ENCODE measurements around the gene LGALS12.

LGALS12 gene

DNA sequence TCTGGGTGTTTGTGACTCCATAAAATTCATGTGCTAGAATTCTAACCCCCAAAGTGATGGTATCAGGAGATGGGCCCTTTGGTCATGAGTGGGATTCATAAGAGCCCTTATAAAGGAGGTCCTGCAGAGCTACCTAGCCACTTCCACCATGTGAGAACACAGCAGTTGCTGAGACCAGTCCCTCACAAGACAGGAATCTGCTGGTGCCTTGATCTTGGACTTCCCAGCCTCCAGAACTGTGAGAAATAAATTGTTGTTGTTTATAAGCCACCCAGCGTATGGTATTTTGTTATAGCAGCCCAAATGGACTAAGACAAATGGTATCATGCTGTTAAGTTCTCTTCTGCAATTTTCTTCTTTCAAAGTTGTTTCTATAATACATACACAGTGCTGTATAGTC lies 13.4 kb upstream of the LGALS12 start:
- Histone ChIP-seq H3K9me3 (ENCODE audit: insufficient read depth, low read length, severe bottlenecking) (no peaks in the 10 kb centered on the region), H3K4me2 (ENCODE audit: insufficient read depth, low read length) (no peak overlapping the region), H4K20me1 (ENCODE audit: insufficient read depth, low read length) (no peaks in the 10 kb centered on the region), H3K9ac (ENCODE audit: low read depth, low read length) (no peak overlapping the region), H3K4me1 (ENCODE audit: insufficient read depth, low read length) (no peaks in the 10 kb centered on the region), H3K4me3 (ENCODE audit: low read depth in 1 of 2, low read length in 2 of 2) (no peak overlapping the region), H3K27me3 (ENCODE audit: insufficient read depth, low read length, poor library complexity) (peaks cover 37% of the 10 kb centered on the region), H2AFZ (ENCODE audit: low read depth, low read length) (no peak overlapping the region), H3K79me2 (ENCODE audit: insufficient read depth, low read length) (no peaks in the 10 kb centered on the region), H3K27ac (ENCODE audit: low read length) (no peak overlapping the region), H3K36me3 (ENCODE audit: insufficient read depth, low read length) (no peaks in the 10 kb centered on the region)
- ATAC-seq (ENCODE audit: insufficient read depth, low read depth), result no peak
- no peak for TF ChIP-seq EZH2 (IDR thresholded peaks at IDR 0.05; ENCODE audit: borderline replicate concordance, low read depth, low read length, severe bottlenecking)
- TF ChIP-seq, protein P1, sequence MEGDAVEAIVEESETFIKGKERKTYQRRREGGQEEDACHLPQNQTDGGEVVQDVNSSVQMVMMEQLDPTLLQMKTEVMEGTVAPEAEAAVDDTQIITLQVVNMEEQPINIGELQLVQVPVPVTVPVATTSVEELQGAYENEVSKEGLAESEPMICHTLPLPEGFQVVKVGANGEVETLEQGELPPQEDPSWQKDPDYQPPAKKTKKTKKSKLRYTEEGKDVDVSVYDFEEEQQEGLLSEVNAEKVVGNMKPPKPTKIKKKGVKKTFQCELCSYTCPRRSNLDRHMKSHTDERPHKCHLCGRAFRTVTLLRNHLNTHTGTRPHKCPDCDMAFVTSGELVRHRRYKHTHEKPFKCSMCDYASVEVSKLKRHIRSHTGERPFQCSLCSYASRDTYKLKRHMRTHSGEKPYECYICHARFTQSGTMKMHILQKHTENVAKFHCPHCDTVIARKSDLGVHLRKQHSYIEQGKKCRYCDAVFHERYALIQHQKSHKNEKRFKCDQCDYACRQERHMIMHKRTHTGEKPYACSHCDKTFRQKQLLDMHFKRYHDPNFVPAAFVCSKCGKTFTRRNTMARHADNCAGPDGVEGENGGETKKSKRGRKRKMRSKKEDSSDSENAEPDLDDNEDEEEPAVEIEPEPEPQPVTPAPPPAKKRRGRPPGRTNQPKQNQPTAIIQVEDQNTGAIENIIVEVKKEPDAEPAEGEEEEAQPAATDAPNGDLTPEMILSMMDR (IDR thresholded peaks at IDR 0.05; ENCODE audit: borderline replicate concordance, extremely low read depth, low read length, poor library complexity, severe bottlenecking), result no peak
- DNase-seq, result no peak

DNA sequence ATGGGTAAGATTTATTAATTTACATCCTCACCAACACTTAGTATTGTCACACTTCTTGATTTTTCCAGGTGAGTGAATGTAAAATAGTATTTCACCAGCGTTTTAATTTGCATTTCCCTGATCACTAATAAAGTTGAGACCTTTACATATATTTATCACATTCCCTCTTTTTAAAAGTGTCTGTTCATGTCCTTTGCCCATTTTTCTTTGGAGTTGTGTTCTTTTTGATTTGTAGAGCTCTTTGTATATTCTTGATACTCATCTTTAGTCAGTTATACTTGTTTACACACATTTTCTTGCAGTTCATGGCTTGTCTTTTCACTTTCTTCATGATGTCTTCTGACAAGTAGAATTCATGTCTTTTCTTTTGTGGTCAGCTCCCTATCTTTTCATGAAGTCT lies 12.8 kb upstream of the LGALS12 start:
- Histone ChIP-seq H3K4me3 (ENCODE audit: low read depth in 1 of 2, low read length in 2 of 2) (no peak overlapping the region), H3K36me3 (ENCODE audit: insufficient read depth, low read length) (no peaks in the 10 kb centered on the region), H3K9me3 (ENCODE audit: insufficient read depth, low read length, severe bottlenecking) (no peaks in the 10 kb centered on the region), H3K27ac (ENCODE audit: low read length) (no peak overlapping the region), H3K4me1 (ENCODE audit: insufficient read depth, low read length) (no peaks in the 10 kb centered on the region), H2AFZ (ENCODE audit: low read depth, low read length) (no peak overlapping the region), H3K79me2 (ENCODE audit: insufficient read depth, low read length) (no peaks in the 10 kb centered on the region), H3K9ac (ENCODE audit: low read depth, low read length) (no peak overlapping the region), H3K4me2 (ENCODE audit: insufficient read depth, low read length) (no peak overlapping the region), H3K27me3 (ENCODE audit: insufficient read depth, low read length, poor library complexity) (peaks cover 37% of the 10 kb centered on the region), H4K20me1 (ENCODE audit: insufficient read depth, low read length) (no peaks in the 10 kb centered on the region)
- no peak for DNase-seq
- no peak for TF ChIP-seq EZH2 (IDR thresholded peaks at IDR 0.05; ENCODE audit: borderline replicate concordance, low read depth, low read length, severe bottlenecking)
- TF ChIP-seq, protein P1 (IDR thresholded peaks at IDR 0.05; ENCODE audit: borderline replicate concordance, extremely low read depth, low read length, poor library complexity, severe bottlenecking), result no peak
- no peak for ATAC-seq (ENCODE audit: insufficient read depth, low read depth)

DNA sequence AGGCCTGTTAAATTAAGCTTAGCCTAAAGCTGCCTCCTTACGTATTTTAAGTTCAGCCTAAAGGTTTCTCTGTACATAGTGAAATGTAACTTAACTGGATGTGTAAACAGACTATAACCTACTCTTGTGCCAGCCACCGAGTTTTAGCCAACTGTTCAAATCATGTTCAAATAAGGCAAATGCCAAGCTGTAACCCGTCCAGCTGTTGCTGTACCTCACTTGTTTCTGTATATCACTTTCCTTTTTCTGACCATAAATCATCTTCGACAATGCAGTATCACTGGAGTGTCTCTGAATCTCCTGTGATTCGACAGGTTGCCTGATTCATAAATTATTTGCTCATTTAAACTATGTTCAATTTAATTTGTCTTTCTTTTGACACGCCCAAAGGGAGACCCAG lies 10.9 kb upstream of the LGALS12 start:
- Histone ChIP-seq H2AFZ (ENCODE audit: low read depth, low read length) (no peak overlapping the region), H3K9me3 (ENCODE audit: insufficient read depth, low read length, severe bottlenecking) (peaks cover 2% of the 10 kb centered on the region), H3K9ac (ENCODE audit: low read depth, low read length) (no peak overlapping the region), H3K4me2 (ENCODE audit: insufficient read depth, low read length) (no peak overlapping the region), H3K27ac (ENCODE audit: low read length) (no peak overlapping the region), H3K79me2 (ENCODE audit: insufficient read depth, low read length) (no peaks in the 10 kb centered on the region), H3K4me3 (ENCODE audit: low read depth in 1 of 2, low read length in 2 of 2) (no peak overlapping the region), H3K36me3 (ENCODE audit: insufficient read depth, low read length) (no peaks in the 10 kb centered on the region), H3K27me3 (ENCODE audit: insufficient read depth, low read length, poor library complexity) (peaks cover 25% of the 10 kb centered on the region), H3K4me1 (ENCODE audit: insufficient read depth, low read length) (no peaks in the 10 kb centered on the region), H4K20me1 (ENCODE audit: insufficient read depth, low read length) (no peaks in the 10 kb centered on the region)
- DNase-seq, result no peak
- no peak for ATAC-seq (ENCODE audit: insufficient read depth, low read depth)
- TF ChIP-seq, protein P1 (IDR thresholded peaks at IDR 0.05; ENCODE audit: borderline replicate concordance, extremely low read depth, low read length, poor library complexity, severe bottlenecking), result no peak
- TF ChIP-seq EZH2 (IDR thresholded peaks at IDR 0.05; ENCODE audit: borderline replicate concordance, low read depth, low read length, severe bottlenecking), result no peak

DNA sequence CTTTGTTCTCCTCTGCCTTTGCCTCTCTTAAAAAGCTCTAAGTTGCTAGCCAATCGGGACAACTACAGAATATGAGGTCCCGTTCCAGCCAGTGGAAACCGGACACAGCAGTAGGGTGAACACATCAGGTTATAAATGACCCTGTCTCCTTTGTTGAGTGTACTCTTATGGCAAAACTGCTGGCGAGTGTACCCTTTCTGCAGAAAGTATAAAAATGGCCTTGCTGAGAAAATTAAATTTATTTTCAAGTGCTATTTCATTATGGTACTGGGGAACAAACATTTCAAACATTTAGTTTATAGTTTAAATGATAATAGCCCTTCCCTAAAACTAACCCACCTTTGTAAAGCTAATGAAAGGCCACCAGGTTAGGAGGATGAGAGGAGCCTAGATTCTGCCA lies 6.0 kb upstream of the LGALS12 start:
- no peaks in the 10 kb centered on the region for H3K27me3 ChIP-seq (ENCODE audit: insufficient read depth, low read length, poor library complexity)
- no peak overlapping the region for H2AFZ ChIP-seq (ENCODE audit: low read depth, low read length)
- no peaks in the 10 kb centered on the region for H3K4me1 ChIP-seq (ENCODE audit: insufficient read depth, low read length)
- no peak overlapping the region for H3K27ac ChIP-seq (ENCODE audit: low read length)
- H3K4me3 ChIP-seq (ENCODE audit: low read depth in 1 of 2, low read length in 2 of 2), result no peak overlapping the region
- no peaks in the 10 kb centered on the region for H3K36me3 ChIP-seq (ENCODE audit: insufficient read depth, low read length)
- DNase-seq (no peak), ATAC-seq (ENCODE audit: insufficient read depth, low read depth) (no peak)
- peaks cover 2% of the 10 kb centered on the region for H3K9me3 ChIP-seq (ENCODE audit: insufficient read depth, low read length, severe bottlenecking)
- no peak overlapping the region for H3K9ac ChIP-seq (ENCODE audit: low read depth, low read length)
- TF ChIP-seq, protein P1 (IDR thresholded peaks at IDR 0.05; ENCODE audit: borderline replicate concordance, extremely low read depth, low read length, poor library complexity, severe bottlenecking), result no peak
- TF ChIP-seq EZH2 (IDR thresholded peaks at IDR 0.05; ENCODE audit: borderline replicate concordance, low read depth, low read length, severe bottlenecking), result no peak
- no peak overlapping the region for H3K4me2 ChIP-seq (ENCODE audit: insufficient read depth, low read length)
- H4K20me1 ChIP-seq (ENCODE audit: insufficient read depth, low read length), result no peaks in the 10 kb centered on the region
- no peaks in the 10 kb centered on the region for H3K79me2 ChIP-seq (ENCODE audit: insufficient read depth, low read length)

Data from DND-41 (cell line).